Brain microvascular endothelial cell (primary cell): ENCODE results near the gene SORCS1.

Experiments
- DNase-seq: peaks from one replicate; pipeline ENCODE4 v3.0.0-alpha.2; 2020
- H3K27ac ChIP-seq: fragments of 250-450 bp; sonication (Bioruptor Pico); 2 replicates; pipeline ENCODE4 v1.5.1; 2020; ENCODE audit warnings: mild to moderate bottlenecking, moderate library complexity
- H3K27me3 ChIP-seq: fragments of 250-450 bp; sonication (Bioruptor Pico); replicated peaks from 2 replicates; pipeline ENCODE4 v1.5.1; 2020; ENCODE audit warnings: mild to moderate bottlenecking
- H3K36me3 ChIP-seq: fragments of 250-450 bp; sonication (Bioruptor Pico); replicated peaks from 2 replicates; pipeline ENCODE4 v1.5.1; 2020; ENCODE audit warnings: mild to moderate bottlenecking
- H3K4me3 ChIP-seq: 2 replicates; pipeline ENCODE4 v1.5.1; 2011; ENCODE audit warnings: low read depth, mild to moderate bottlenecking, control low read depth, low read length, moderate library complexity
- CTCF ChIP-seq: IDR thresholded peaks from 2 replicates; pipeline ENCODE4 v1.5.1; 2011; ENCODE audit warnings: low read depth, mild to moderate bottlenecking, moderate library complexity, low read length, control low read depth, inconsistent platforms; ENCODE audit errors: missing control alignments
- in situ Hi-C: cut with HindIII; loops from 2 replicates; pipeline ENCODE4 v1.10.0; 2017; ENCODE audit warnings: low sequenced_read_pairs, low pct_ligation_motif_present

Gene SORCS1

GRCh38 chr10:106980495-106981451 lies 183.7 kb downstream of the SORCS1 start:
- H3K36me3 ChIP-seq: no peaks in the 10 kb centered on the region
- no peak for DNase-seq
- no peaks in the 10 kb centered on the region for H3K27me3 ChIP-seq
- no peak for TF ChIP-seq CTCF
- in situ Hi-C loops: no loop called here
- no peak overlapping the region for H3K27ac ChIP-seq
- H3K4me3 ChIP-seq: no peak overlapping the region

- no peaks in the 10 kb centered on the region for H3K36me3 ChIP-seq
- no peaks in the 10 kb centered on the region for H3K27me3 ChIP-seq
- no peak for DNase-seq
- H3K27ac ChIP-seq: no peak overlapping the region
- no peak overlapping the region for H3K4me3 ChIP-seq
- no peak for TF ChIP-seq CTCF
- in situ Hi-C loops: no loop called here
These were observed 185.8 kb downstream of the SORCS1 start for GRCh38 chr10:106978756-106979155.

GRCh38 chr10:106973716-106974115 lies 190.8 kb downstream of the SORCS1 start:
- H3K4me3 ChIP-seq: no peak overlapping the region
- H3K27ac ChIP-seq: no peak overlapping the region
- H3K36me3 ChIP-seq: no peaks in the 10 kb centered on the region
- TF ChIP-seq CTCF: no peak
- DNase-seq: no peak
- in situ Hi-C loops: no loop called here
- H3K27me3 ChIP-seq: no peaks in the 10 kb centered on the region

- in situ Hi-C loops: no loop called here
These were observed 191.2 kb downstream of the SORCS1 start for GRCh38 chr10:106973288-106973687.

GRCh38 chr10:106972381-106972780 lies 192.1 kb downstream of the SORCS1 start:
- H3K36me3 ChIP-seq: no peaks in the 10 kb centered on the region
- H3K4me3 ChIP-seq: no peak overlapping the region
- no peak for DNase-seq
- TF ChIP-seq CTCF: no peak
- in situ Hi-C loops: no loop called here
- no peaks in the 10 kb centered on the region for H3K27me3 ChIP-seq
- H3K27ac ChIP-seq: no peak overlapping the region

More at GRCh38 chr10:106973288-106973687, 191.2 kb downstream of the SORCS1 start:
- H3K4me3 ChIP-seq: no peak overlapping the region
- no peaks in the 10 kb centered on the region for H3K36me3 ChIP-seq
- H3K27ac ChIP-seq: no peak overlapping the region
- TF ChIP-seq CTCF: no peak
- DNase-seq: no peak
- no peaks in the 10 kb centered on the region for H3K27me3 ChIP-seq
